ENCODE results near the gene RAB11FIP3.

DNA sequence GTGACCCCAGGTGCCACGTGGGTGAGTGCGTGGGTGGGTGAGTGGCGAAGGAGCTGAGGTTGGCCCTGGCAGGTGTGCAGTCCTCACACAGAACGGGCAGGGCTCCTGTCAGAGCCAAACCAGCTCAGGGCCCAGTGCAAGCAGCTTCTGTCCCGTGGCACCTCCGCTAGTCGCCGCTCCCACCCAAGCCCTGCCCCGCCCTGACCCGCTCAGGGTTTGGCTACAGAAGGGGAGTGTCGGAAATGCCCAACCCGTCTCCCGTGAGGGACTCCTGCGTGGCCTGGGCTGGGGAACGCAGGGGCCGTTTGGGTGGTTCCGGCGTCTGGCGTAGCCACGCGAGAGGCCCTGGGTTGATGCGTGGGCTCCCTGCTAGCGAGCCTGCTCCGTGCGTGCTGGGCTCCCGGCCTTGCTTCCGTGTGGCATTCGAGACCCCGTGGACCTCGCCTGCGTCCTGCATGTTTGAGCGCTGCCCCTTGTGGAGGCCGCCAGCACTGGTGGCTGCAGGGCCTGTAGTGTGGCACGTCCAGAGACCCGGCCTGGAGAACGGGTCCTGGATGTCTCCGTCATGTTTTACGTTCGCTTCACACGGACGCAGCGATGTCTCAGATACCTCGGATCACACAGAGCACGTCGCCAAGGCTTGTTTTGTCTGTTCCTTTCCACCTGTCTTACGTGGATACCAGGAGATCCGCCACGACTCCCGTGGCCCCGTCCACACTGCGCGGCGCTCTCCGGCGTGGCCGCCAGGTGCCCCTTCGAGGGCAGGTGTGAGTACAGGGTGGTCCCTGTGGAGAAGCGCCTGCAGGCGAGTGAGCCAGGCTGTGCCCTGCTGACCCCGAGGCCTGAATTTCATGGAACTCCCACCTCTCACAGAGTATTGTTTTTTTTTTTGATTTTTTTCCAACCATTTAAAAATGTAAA lies 112.2 kb downstream of the RAB11FIP3 start:
- TF ChIP-seq POLR2A (IDR thresholded peaks at IDR 0.05) (no peak), CTCF (IDR thresholded peaks at IDR 0.05) (no peak)

Data from heart left ventricle (tissue), 13 donors.